ENCODE results near the gene HUWE1.

DNA sequence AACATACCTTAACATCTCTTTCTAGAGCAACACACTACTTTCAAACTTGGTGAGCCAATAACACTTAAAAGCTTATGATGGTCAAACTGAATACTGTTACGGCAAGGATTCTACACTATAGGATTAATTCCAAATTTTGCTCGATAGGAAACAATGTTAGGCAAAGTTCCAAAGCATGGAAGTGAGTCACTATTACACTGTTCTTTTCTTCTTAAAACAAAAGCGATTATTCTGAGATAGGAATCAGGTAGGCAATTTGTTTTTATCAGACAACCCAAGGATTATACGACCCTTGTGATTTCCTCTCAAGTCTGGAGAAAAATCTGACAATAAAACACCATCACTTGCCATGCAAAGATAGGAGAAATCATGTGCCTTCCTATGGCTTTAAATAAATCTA is 81.5 kb downstream of the HUWE1 start:
- TF ChIP-seq, protein P1, sequence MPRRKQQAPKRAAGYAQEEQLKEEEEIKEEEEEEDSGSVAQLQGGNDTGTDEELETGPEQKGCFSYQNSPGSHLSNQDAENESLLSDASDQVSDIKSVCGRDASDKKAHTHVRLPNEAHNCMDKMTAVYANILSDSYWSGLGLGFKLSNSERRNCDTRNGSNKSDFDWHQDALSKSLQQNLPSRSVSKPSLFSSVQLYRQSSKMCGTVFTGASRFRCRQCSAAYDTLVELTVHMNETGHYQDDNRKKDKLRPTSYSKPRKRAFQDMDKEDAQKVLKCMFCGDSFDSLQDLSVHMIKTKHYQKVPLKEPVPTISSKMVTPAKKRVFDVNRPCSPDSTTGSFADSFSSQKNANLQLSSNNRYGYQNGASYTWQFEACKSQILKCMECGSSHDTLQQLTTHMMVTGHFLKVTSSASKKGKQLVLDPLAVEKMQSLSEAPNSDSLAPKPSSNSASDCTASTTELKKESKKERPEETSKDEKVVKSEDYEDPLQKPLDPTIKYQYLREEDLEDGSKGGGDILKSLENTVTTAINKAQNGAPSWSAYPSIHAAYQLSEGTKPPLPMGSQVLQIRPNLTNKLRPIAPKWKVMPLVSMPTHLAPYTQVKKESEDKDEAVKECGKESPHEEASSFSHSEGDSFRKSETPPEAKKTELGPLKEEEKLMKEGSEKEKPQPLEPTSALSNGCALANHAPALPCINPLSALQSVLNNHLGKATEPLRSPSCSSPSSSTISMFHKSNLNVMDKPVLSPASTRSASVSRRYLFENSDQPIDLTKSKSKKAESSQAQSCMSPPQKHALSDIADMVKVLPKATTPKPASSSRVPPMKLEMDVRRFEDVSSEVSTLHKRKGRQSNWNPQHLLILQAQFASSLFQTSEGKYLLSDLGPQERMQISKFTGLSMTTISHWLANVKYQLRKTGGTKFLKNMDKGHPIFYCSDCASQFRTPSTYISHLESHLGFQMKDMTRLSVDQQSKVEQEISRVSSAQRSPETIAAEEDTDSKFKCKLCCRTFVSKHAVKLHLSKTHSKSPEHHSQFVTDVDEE (CRISPR knock-in tag; IDR thresholded peaks at IDR 0.05): no peak
- TF ChIP-seq, protein P2, sequence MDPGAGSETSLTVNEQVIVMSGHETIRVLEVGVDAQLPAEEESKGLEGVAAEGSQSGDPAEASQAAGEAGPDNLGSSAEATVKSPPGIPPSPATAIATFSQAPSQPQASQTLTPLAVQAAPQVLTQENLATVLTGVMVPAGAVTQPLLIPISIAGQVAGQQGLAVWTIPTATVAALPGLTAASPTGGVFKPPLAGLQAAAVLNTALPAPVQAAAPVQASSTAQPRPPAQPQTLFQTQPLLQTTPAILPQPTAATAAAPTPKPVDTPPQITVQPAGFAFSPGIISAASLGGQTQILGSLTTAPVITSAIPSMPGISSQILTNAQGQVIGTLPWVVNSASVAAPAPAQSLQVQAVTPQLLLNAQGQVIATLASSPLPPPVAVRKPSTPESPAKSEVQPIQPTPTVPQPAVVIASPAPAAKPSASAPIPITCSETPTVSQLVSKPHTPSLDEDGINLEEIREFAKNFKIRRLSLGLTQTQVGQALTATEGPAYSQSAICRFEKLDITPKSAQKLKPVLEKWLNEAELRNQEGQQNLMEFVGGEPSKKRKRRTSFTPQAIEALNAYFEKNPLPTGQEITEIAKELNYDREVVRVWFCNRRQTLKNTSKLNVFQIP (CRISPR knock-in tag; IDR thresholded peaks at IDR 0.05; ENCODE audit: borderline replicate concordance, low read depth): no peak
- TF ChIP-seq ARNTL (CRISPR knock-in tag; IDR thresholded peaks at IDR 0.05; ENCODE audit: borderline replicate concordance, low read depth) (no peak), TCF4 (CRISPR knock-in tag; IDR thresholded peaks at IDR 0.05; ENCODE audit: borderline replicate concordance) (no peak), ZNF8 (CRISPR knock-in tag; IDR thresholded peaks at IDR 0.05) (no peak), ZNF70 (CRISPR knock-in tag; IDR thresholded peaks at IDR 0.05) (no peak), PPARA (CRISPR knock-in tag; IDR thresholded peaks at IDR 0.05; ENCODE audit: borderline replicate concordance) (no peak), ZNF565 (CRISPR knock-in tag; conservative IDR thresholded peaks at IDR 0.05; ENCODE audit: low read depth) (no peak)
- TF ChIP-seq, protein P3, sequence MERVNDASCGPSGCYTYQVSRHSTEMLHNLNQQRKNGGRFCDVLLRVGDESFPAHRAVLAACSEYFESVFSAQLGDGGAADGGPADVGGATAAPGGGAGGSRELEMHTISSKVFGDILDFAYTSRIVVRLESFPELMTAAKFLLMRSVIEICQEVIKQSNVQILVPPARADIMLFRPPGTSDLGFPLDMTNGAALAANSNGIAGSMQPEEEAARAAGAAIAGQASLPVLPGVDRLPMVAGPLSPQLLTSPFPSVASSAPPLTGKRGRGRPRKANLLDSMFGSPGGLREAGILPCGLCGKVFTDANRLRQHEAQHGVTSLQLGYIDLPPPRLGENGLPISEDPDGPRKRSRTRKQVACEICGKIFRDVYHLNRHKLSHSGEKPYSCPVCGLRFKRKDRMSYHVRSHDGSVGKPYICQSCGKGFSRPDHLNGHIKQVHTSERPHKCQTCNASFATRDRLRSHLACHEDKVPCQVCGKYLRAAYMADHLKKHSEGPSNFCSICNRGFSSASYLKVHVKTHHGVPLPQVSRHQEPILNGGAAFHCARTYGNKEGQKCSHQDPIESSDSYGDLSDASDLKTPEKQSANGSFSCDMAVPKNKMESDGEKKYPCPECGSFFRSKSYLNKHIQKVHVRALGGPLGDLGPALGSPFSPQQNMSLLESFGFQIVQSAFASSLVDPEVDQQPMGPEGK (CRISPR knock-in tag; IDR thresholded peaks at IDR 0.05; ENCODE audit: borderline replicate concordance): no peak
